ENCODE data around the gene RAD51. TPM values are rescaled to one million over a fixed set of nuclear protein-coding genes. Genes with fewer than 3 reads are reported as not detected.

Gene RAD51
- total and polyA plus RNA-seq, 2 of the 8 experiments (the other 6 are each of a cell fraction or from before 2014, with no cell fraction given): 32.2 to 42.4 TPM

GRCh38 chr15:40754883-40755811 is 60.2 kb downstream of the RAD51 start, which contains the start of gene RMDN3 (continued):
- peak; percentile 75 for TF ChIP-seq CHD1 (IDR thresholded peaks at IDR 0.05; ENCODE audit: low read depth, low read length)
- TF ChIP-seq SIRT6 (IDR thresholded peaks at IDR 0.05; ENCODE audit: low read length): no peak
- no peak for TF ChIP-seq NANOG (IDR thresholded peaks at IDR 0.05; ENCODE audit: insufficient read depth, low read depth, low read length, poor library complexity, severe bottlenecking)
